K562 (cell line): ENCODE data around the gene ABCB9. TPM values are rescaled to one million over a fixed set of nuclear protein-coding genes. Genes with fewer than 3 reads are reported as not detected.
A peak's percentile ranks its signal among the peaks of the same experiment; 100 is the strongest.

Experiments
- ATF7 ChIP-seq: fragments of 450-650 bp; IDR thresholded peaks from 2 replicates; pipeline ENCODE4 v1.7.1; 2014; ENCODE audit warnings: mild to moderate bottlenecking, moderate library complexity
- BCL6 ChIP-seq: fragments of 250-450 bp; sonication (Bioruptor Pico); IDR thresholded peaks from 2 replicates; pipeline ENCODE4 v1.4.0; 2020
- E2F3 ChIP-seq: fragments of 250-450 bp; sonication (Bioruptor Pico); IDR thresholded peaks from 2 replicates; pipeline ENCODE4 v1.4.0; 2020; ENCODE audit warnings: mild to moderate bottlenecking
- E2F8 ChIP-seq: fragments of 450-650 bp; IDR thresholded peaks from 2 replicates; pipeline ENCODE4 v1.7.1; 2018; ENCODE audit warnings: mild to moderate bottlenecking, low read depth; ENCODE audit not compliant: partially characterized antibody
- ERF ChIP-seq: fragments of 450-650 bp; formaldehyde crosslinking; IDR thresholded peaks from 2 replicates; pipeline ENCODE4 v1.4.0; 2020; ENCODE audit warnings: mild to moderate bottlenecking, mixed read lengths
- GATAD2A ChIP-seq: fragments of 450-650 bp; IDR thresholded peaks from 2 replicates; pipeline ENCODE4 v1.6.1; 2017
- GATAD2B ChIP-seq: fragments of 450-650 bp; IDR thresholded peaks from 2 replicates; pipeline ENCODE4 v1.6.1; 2017; ENCODE audit warnings: mild to moderate bottlenecking, borderline replicate concordance
- KDM4B ChIP-seq, 2 experiments: fragments of 450-650 bp in 1 of 2; sonication (generic) in 1 of 2; IDR thresholded peaks; 2 replicates each; pipeline ENCODE4 v1.6.1; 2016 to 2017; ENCODE audit warnings: borderline replicate concordance in 2 of 2, antibody characterized with exemption in 1 of 2, low read depth in 1 of 2, mild to moderate bottlenecking in 1 of 2
- KHSRP ChIP-seq: fragments of 450-650 bp; IDR thresholded peaks from 2 replicates; pipeline ENCODE4 v1.6.1; 2017
- MCM2 ChIP-seq: fragments of 450-650 bp; IDR thresholded peaks from 2 replicates; pipeline ENCODE4 v1.6.1; 2017; ENCODE audit warnings: low read depth, mild to moderate bottlenecking
- NRF1 ChIP-seq, 2 experiments: fragments of 450-650 bp; IDR thresholded peaks in 1 of 2; conservative IDR thresholded peaks in 1 of 2; 2 replicates each; pipeline ENCODE4 v1.6.1; 2014; ENCODE audit warnings: mild to moderate bottlenecking in 2 of 2
- RFX1 ChIP-seq: fragments of 450-650 bp; IDR thresholded peaks from 2 replicates; pipeline ENCODE4 v1.6.1; 2016; ENCODE audit warnings: mild to moderate bottlenecking, moderate library complexity
- SETDB1 ChIP-seq: IDR thresholded peaks from one replicate; pipeline ENCODE4 v1.6.1; 2012; ENCODE audit warnings: low read length, control low read depth, inconsistent platforms
- TFAM ChIP-seq: fragments of 250-450 bp; sonication (Bioruptor Pico); conservative IDR thresholded peaks from 2 replicates; pipeline ENCODE4 v1.5.0; 2021; ENCODE audit warnings: mild to moderate bottlenecking, moderate library complexity
- ZFX ChIP-seq: sonication (generic); formaldehyde crosslinking; IDR thresholded peaks from 2 replicates; pipeline ENCODE4 v1.8.0; 2022; ENCODE audit warnings: mild to moderate bottlenecking, missing genetic modification reagents, moderate library complexity
- ZHX1 ChIP-seq: fragments of 150-350 bp; conservative IDR thresholded peaks from 2 replicates; pipeline ENCODE4 v1.6.1; 2014; ENCODE audit warnings: low read length
- ZNF512 ChIP-seq: IDR thresholded peaks from 2 replicates; pipeline ENCODE4 v1.6.1; 2016; ENCODE audit warnings: missing genetic modification characterization, missing compliant biosample characterization
- polyA plus RNA-seq, 8 experiments: library from polyadenylated mRNA; depleted of rRNA in 4 of 8; stranded (reverse) in 5 of 8; unstranded in 3 of 8; fragments of >200 nt; fragmentation: Nextera tagmentation in 2 of 8; fragmentation: Illumina TruSeq in 1 of 8; extraction: Ambion mirVana in 2 of 8; extraction: Trizol in 1 of 8; gene quantifications; 2 replicates each; pipeline versions ENCODE4 v1.2.1 to v1.2.3, GENCODE V29; 2011 to 2014; ENCODE audit warnings: inconsistent platforms in 1 of 8, missing spikeins in 1 of 8
- total RNA-seq, 7 experiments: library from RNA; depleted of rRNA in 6 of 7; stranded (reverse); fragments of >200 nt in 6 of 7; fragmentation: Illumina TruSeq in 2 of 7; extraction: Trizol in 2 of 7; gene quantifications; 2 replicates each; pipeline versions ENCODE4 v1.2.1 to v1.2.3, GENCODE V29; 2011 to 2021; ENCODE audit warnings: low replicate concordance in 1 of 7
- TF ChIP-seq, protein P1 (sequence below): sonication (generic); formaldehyde crosslinking; IDR thresholded peaks from 2 replicates; pipeline ENCODE4 v1.9.0; 2022; ENCODE audit warnings: mild to moderate bottlenecking, missing genetic modification reagents

ABCB9 gene
- total and polyA plus RNA-seq, 9 of the 15 experiments (the other 6 are each of a cell fraction or from before 2014, with no cell fraction given) = 0.20 to 12.6 (median 6.2) TPM

DNA sequence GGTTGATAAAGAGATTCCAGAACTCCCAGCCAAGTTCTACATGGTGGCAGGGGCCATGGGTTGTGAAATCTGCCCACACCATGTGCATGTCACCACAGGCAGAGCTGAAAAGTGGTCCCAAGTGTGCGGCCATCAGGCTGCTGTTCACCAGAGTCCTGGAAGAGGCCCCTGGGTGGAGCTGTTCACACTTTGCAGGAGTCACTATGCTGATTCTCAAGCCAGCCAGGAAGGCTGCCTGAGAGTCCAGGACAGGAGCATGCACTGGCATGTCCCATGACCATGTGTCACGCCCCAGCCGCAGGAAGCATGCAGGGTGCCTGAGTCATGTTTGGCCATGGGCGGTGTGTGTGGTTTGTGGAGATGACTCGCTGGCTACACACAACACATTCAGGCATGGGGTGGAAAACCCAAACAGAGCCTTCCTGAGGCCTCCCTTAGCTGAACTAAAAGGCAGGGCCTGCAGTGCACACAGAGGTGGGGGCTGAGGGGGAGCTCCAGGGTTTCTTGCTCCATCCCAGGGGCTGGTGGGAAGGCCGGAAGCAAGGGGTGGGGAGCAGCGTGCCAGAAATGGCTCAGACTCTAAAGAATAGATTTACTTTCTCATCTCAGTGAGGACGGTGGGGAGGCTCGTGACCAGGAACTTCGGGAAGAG is 19.4 kb downstream of the ABCB9 start (continued):
- TF ChIP-seq ERF (CRISPR knock-in tag) = no peak
- no peak for TF ChIP-seq BCL6 (CRISPR knock-in tag)
- no peak for TF ChIP-seq GATAD2B
- no peak for TF ChIP-seq ZHX1
- peak; percentile 82 for TF ChIP-seq SETDB1
- no peak for TF ChIP-seq ZNF512 (tag)
- no peak for TF ChIP-seq E2F8
- no peak for TF ChIP-seq ATF7
- TF ChIP-seq KDM4B (IDR thresholded peaks at IDR 0.05; ENCODE audit: borderline replicate concordance in 2 of 2, low read depth in 1 of 2) = no peak
- TF ChIP-seq KHSRP = no peak
- TF ChIP-seq RFX1 = no peak
- TF ChIP-seq GATAD2A = no peak
- TF ChIP-seq E2F3 (CRISPR knock-in tag) = no peak
- TF ChIP-seq NRF1 (conservative IDR thresholded peaks at IDR 0.05 in 1 of 2, IDR thresholded peaks at IDR 0.05 in 1 of 2) = peak; percentile 49 to 58
- 0 out of 2 replicates have a peak, but pooled peaks have one; percentile 29 for TF ChIP-seq ZFX
- TF ChIP-seq MCM2 = no peak
- TF ChIP-seq, protein P1, sequence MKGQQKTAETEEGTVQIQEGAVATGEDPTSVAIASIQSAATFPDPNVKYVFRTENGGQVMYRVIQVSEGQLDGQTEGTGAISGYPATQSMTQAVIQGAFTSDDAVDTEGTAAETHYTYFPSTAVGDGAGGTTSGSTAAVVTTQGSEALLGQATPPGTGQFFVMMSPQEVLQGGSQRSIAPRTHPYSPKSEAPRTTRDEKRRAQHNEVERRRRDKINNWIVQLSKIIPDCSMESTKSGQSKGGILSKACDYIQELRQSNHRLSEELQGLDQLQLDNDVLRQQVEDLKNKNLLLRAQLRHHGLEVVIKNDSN (CRISPR knock-in tag) = peak; percentile 62
- TF ChIP-seq TFAM (CRISPR knock-in tag) = no peak
